Measurements from ENCODE around the gene ZNF740. TPM values are rescaled to one million over a fixed set of nuclear protein-coding genes. Genes with fewer than 3 reads are reported as not detected.

The ZNF740 gene
- polyA plus RNA-seq, 1 donor (not counting 4 experiments of a cell fraction or from before 2014, with no cell fraction given), result 11.8 TPM

GRCh38 chr12:53218551-53219291 lies 38.2 kb downstream of the ZNF740 start:
- Histone ChIP-seq H3K4me3 (ENCODE audit: control insufficient read depth in 2 of 3, extremely low read depth in 1 of 3, insufficient read depth in 2 of 3, low read depth in 1 of 3, low read length in 3 of 3) (peak overlapping the region; percentile 56 to 99 (median 95)), H4K20me1 (ENCODE audit: control insufficient read depth, extremely low read depth, insufficient read depth, low read length) (peaks cover 4% of the 10 kb centered on the region), H3K27me3 (ENCODE audit: control insufficient read depth, extremely low read depth, insufficient read depth, low read length) (no peaks in the 10 kb centered on the region), H3K36me3 (ENCODE audit: control insufficient read depth in 2 of 2, extremely low read depth in 1 of 2, insufficient read depth in 2 of 2, low read length in 2 of 2) (peaks cover 10 to 22% of the 10 kb centered on the region in 2 experiments), H3K9me1 (ENCODE audit: control insufficient read depth, extremely low read depth, insufficient read depth, low read length) (no peaks in the 10 kb centered on the region), H3K9me3 (ENCODE audit: control insufficient read depth, low read depth, low read length) (no peaks in the 10 kb centered on the region), H3K79me2 (ENCODE audit: control insufficient read depth, insufficient read depth, low read length) (peaks cover 27% of the 10 kb centered on the region), H3K27ac (ENCODE audit: control insufficient read depth, insufficient read depth, low read length) (peak overlapping the region; percentile 70), H3K4me2 (ENCODE audit: control insufficient read depth, extremely low read depth, insufficient read depth, low read depth, low read length) (peak overlapping the region; percentile 87), H2AFZ (ENCODE audit: control insufficient read depth, low read length) (no peak overlapping the region), H3K4me1 (ENCODE audit: control insufficient read depth, extremely low read depth, insufficient read depth, low read length) (peaks cover 58% of the 10 kb centered on the region), H3K9ac (ENCODE audit: control insufficient read depth, extremely low read depth, insufficient read depth, low read length) (peak overlapping the region; percentile 81)
- no peak for TF ChIP-seq EZH2 (IDR thresholded peaks at IDR 0.05; ENCODE audit: low read length)
- TF ChIP-seq, protein P1, sequence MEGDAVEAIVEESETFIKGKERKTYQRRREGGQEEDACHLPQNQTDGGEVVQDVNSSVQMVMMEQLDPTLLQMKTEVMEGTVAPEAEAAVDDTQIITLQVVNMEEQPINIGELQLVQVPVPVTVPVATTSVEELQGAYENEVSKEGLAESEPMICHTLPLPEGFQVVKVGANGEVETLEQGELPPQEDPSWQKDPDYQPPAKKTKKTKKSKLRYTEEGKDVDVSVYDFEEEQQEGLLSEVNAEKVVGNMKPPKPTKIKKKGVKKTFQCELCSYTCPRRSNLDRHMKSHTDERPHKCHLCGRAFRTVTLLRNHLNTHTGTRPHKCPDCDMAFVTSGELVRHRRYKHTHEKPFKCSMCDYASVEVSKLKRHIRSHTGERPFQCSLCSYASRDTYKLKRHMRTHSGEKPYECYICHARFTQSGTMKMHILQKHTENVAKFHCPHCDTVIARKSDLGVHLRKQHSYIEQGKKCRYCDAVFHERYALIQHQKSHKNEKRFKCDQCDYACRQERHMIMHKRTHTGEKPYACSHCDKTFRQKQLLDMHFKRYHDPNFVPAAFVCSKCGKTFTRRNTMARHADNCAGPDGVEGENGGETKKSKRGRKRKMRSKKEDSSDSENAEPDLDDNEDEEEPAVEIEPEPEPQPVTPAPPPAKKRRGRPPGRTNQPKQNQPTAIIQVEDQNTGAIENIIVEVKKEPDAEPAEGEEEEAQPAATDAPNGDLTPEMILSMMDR (optimal IDR thresholded peaks at IDR 0.05 in 1 of 3, IDR thresholded peaks at IDR 0.05 in 1 of 3, conservative IDR thresholded peaks at IDR 0.05 in 1 of 3; ENCODE audit: extremely low read depth in 1 of 3, insufficient read depth in 2 of 3, low read length in 3 of 3), result no peak
- FAIRE-seq (no peak), DNase-seq (ENCODE audit: low read depth, low spot score) (no peak)
- dilution Hi-C loops (cut with MboI; ENCODE audit: extremely low pct_ligation_motif_present, low sequenced_read_pairs), result no loop called here

DNA sequence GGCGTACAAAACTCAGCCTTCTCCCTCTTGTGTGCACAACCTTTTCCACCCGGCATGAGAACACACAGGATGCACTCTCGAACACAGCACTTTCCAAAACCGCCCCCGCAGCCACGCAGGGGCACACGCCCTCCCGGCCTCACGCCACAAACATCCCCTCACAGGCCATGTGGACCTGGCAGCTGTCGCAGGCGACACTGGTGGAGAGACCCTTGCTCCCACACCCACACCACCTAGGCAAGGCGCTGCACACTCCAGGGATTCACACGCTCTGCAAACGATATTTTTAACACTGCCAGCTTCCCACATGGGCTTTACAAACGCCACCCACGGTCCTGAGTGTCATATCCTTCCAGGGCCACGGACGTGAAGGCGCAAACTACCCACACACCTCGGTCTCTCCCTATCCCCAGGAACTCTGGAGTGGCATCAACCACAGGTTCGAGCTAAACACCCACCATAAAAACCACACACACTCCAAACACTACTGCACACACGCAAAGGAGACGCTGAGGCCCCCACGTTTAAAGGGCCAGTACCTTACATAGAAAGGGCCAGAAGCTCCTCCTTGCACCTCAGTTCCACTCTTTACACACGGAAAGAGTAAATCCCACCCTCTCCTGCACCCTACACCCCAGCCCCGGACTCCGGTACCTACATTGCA lies 38.9 kb downstream of the ZNF740 start:
- Histone ChIP-seq H2AFZ (ENCODE audit: control insufficient read depth, low read length) (peak overlapping the region; percentile 33), H3K79me2 (ENCODE audit: control insufficient read depth, insufficient read depth, low read length) (peaks cover 27% of the 10 kb centered on the region), H3K9me3 (ENCODE audit: control insufficient read depth, low read depth, low read length) (no peaks in the 10 kb centered on the region), H4K20me1 (ENCODE audit: control insufficient read depth, extremely low read depth, insufficient read depth, low read length) (peaks cover 4% of the 10 kb centered on the region), H3K4me1 (ENCODE audit: control insufficient read depth, extremely low read depth, insufficient read depth, low read length) (peaks cover 65% of the 10 kb centered on the region), H3K4me3 (ENCODE audit: control insufficient read depth in 2 of 3, extremely low read depth in 1 of 3, insufficient read depth in 2 of 3, low read depth in 1 of 3, low read length in 3 of 3) (peak overlapping the region; percentile 56 to 99 (median 95)), H3K27ac (ENCODE audit: control insufficient read depth, insufficient read depth, low read length) (peak overlapping the region; percentile 70), H3K27me3 (ENCODE audit: control insufficient read depth, extremely low read depth, insufficient read depth, low read length) (no peaks in the 10 kb centered on the region), H3K9me1 (ENCODE audit: control insufficient read depth, extremely low read depth, insufficient read depth, low read length) (no peaks in the 10 kb centered on the region), H3K36me3 (ENCODE audit: control insufficient read depth in 2 of 2, extremely low read depth in 1 of 2, insufficient read depth in 2 of 2, low read length in 2 of 2) (peaks cover 8 to 17% of the 10 kb centered on the region in 2 experiments), H3K9ac (ENCODE audit: control insufficient read depth, extremely low read depth, insufficient read depth, low read length) (peak overlapping the region; percentile 81), H3K4me2 (ENCODE audit: control insufficient read depth, extremely low read depth, insufficient read depth, low read depth, low read length) (peak overlapping the region; percentile 87)
- dilution Hi-C loops (cut with MboI; ENCODE audit: extremely low pct_ligation_motif_present, low sequenced_read_pairs), result no loop called here
- DNase-seq (ENCODE audit: low read depth, low spot score) (no peak), FAIRE-seq (no peak)
- no peak for TF ChIP-seq EZH2 (IDR thresholded peaks at IDR 0.05; ENCODE audit: low read length)
- TF ChIP-seq, protein P1 (optimal IDR thresholded peaks at IDR 0.05 in 1 of 3, IDR thresholded peaks at IDR 0.05 in 1 of 3, conservative IDR thresholded peaks at IDR 0.05 in 1 of 3; ENCODE audit: extremely low read depth in 1 of 3, insufficient read depth in 2 of 3, low read length in 3 of 3), result no peak
